Posterior vena cava (tissue), 2 donors: Measurements from ENCODE around the gene KCNJ9. TPM values are rescaled to one million over a fixed set of nuclear protein-coding genes. Genes with fewer than 3 reads are reported as not detected.

Experiments used
- DNase-seq: peaks from one replicate; pipeline ENCODE4 v3.0.0-alpha.2; 2020; ENCODE audit warnings: low spot score
- intact Hi-C, 2 donors: fragments of 100-400 bp; cut with DNase I; formaldehyde crosslinking; loops; one replicate each; pipeline versions ENCODE4 v1.14.1 to v1.14.2; 2022 to 2023
- total RNA-seq, 2 donors: library from RNA; stranded (reverse); fragmentation: NEBNext Ultra II Directional; extraction: Animal tissue kit (Norgen Biotek cat#: 25700); gene quantifications; one replicate each; pipeline ENCODE4 v1.2.1, GENCODE V29; 2021
- donor health status: DM: yes; HTN: yes; CAD: no.
- donor health status: DM: yes; HTN: yes; CAD: no.

Gene KCNJ9
- total RNA-seq, 2 donors from 2014 or later, result not detected

DNA sequence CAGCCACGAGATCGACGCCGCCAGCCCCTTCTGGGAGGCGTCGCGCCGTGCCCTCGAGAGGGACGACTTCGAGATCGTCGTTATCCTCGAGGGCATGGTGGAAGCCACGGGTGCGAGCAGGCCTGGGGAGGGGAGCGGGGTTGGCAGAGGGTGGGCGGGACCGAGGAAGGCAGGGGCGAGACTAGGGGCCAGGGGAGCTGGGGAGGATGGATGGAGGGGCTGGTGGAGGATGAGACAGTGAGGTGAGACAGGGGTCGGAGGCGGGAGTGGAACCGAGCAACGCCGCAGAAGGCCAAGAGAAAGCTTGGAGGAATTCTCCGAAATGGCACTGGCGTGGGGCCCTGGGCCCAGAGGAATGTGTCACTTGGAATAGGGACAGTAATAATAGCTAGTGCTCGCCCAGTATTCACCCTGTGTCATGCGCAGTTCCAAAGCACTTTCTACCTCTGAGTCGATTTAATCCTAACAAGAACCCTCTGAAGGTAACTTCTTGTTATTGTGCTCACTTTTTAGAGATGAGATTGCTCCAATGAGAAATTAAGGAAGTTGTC is 3.5 kb downstream of the KCNJ9 start:
- DNase-seq, result no peak

DNA sequence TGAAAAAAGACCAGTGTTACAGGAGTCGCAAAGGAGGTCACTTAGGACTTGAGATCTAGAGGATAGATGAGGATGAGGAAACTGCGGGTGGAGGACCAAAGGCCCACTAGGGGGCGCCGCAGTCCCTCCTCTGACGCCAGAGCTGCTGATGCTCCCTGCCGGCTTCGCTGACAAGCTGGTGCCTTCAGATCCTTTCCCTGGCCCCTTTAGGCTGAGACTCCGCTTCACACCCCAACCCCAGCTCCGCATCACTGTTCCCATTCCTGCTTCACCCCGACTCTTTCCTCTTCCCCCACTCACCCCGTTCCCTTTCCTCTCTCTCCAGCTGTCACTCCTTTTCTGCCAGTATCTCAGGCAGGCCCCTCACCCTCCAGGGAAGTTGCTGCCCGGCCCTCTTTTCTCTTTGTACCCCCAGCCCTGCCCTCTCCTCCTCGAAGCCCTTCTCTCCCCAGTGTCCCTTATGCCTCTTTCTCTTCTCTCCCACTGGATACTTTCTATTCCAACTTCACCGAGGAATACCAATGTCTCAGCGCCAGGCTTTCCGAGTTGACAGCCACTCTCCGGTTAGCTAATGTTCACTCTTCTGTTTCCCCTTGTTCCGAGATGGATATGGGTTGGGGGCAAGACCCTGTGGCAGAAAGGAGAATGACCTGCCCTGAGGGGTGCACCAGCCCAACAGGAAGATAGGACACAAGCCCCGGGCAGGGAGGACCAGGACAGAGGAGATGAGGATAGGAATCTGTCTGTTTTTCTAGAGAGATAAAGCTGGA is 4.5 kb downstream of the KCNJ9 start:
- intact Hi-C loops, result no loop called here
- peak; percentile 95 for DNase-seq

More for the DNA sequence above, 3.5 kb downstream of the KCNJ9 start:
- intact Hi-C loops, result no loop called here

GRCh38 chr1:160086456-160086892 is 5.1 kb downstream of the KCNJ9 start:
- intact Hi-C loops, result no loop called here
- DNase-seq, result no peak

GRCh38 chr1:160087118-160087662 is 5.9 kb downstream of the KCNJ9 start:
- DNase-seq, result no peak
- intact Hi-C loops, result no loop called here

DNA sequence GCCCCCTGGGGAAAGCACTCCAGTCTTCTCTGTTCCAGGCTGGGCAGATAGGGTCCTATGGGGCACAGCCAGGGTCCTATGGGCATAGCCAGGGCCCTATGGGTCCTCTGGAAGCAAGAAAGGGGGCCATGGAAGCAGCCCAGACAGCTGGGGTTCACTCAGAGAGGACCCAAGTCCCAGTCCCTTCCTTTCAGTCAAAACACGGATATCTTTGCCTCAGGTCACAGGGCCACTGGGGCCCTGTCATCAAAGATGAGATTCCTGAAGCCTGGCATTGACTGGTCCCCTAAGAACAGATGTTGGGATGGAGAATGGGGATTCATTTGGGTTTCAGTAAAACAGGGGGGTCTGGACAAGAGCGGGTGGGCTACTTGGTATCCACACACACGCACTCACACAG is 8.5 kb downstream of the KCNJ9 start:
- no peak for DNase-seq
- intact Hi-C loops, result no loop called here

DNA sequence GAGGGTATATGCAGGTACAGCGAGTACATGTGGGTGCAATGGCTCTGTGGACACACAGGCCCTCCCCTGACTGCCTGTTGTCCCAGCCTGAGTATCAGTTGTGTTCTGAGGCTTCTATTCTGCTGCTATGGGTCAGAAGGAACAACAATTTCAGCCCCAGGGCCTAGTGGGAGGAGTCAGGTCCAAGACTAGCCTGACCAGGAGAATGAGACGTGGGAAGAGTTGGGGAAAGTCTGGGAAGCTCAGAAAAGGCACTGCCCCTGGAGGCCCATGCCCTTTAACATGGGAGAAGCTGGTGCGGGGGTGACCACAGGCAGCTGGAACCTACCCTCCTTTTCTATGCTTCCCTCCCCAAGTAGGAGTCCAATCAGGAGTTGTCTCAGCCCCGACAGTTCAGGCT is 9.4 kb downstream of the KCNJ9 start:
- DNase-seq, result no peak
- intact Hi-C loops, result no loop called here

GRCh38 chr1:160091666-160092223 is 10.4 kb downstream of the KCNJ9 start:
- DNase-seq, result no peak
- intact Hi-C loops, result no loop called here

GRCh38 chr1:160092366-160093068 is 11.2 kb downstream of the KCNJ9 start:
- DNase-seq, result no peak
- intact Hi-C loops, result no loop called here

- no peak for DNase-seq
- intact Hi-C loops, result no loop called here
Observed at GRCh38 chr1:160093069-160093395, 11.7 kb downstream of the KCNJ9 start.

DNA sequence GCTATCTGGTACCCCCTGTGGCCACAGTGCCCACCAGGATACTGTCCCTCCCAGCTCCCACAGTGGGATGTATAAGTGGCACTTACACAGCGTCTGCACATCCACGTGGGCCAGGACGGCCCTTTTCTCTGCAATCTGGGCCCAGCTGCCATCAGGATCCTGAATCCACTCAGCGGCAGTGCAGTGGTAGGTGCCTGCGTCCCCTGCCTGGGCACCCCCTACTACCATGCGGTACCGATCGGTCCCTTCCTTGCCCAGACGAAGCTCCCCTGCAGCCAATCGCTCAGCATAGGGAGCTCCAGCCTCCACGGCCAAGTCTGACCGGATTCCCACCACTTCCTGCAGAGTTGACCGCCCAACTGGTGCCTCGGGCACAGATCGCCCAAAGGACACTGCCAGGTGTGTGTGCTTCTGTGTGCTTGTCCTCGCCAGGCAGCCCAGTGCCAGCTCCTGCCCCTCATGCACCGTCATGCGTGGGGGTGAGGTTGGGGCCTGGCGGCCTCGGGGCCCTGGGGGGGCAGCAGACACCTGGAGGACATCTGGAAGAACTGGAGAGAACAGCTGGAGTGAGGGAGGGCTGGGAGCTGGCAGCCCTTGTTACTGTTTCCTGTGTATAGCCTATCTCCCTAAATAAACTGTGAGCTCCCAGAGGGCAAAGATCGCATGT is 12.4 kb downstream of the KCNJ9 start:
- intact Hi-C loops, result no loop called here
- DNase-seq, result no peak

- DNase-seq, result no peak
- intact Hi-C loops, result no loop called here
Observed at GRCh38 chr1:160094291-160094625, 12.9 kb downstream of the KCNJ9 start.

DNA sequence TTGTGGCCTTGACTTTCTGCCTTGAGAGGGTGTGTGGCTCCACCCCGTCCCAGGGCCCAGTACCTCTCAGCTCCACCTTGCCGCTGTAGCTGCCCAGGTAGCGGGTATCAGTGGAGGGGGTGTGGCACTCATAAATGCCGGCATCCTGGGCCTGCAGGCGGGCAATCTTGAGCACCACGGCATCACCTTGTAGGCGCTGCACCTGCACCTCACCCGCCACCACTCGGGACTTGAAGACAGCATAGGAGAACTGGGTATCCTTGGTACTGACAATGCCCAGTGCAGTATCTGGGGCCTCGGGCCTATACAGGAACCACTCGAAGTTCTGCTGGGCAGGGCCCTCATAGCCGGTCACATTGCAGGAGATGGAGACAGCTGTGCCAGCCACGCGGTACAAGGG is 13.5 kb downstream of the KCNJ9 start:
- DNase-seq, result no peak
- intact Hi-C loops, result no loop called here

DNA sequence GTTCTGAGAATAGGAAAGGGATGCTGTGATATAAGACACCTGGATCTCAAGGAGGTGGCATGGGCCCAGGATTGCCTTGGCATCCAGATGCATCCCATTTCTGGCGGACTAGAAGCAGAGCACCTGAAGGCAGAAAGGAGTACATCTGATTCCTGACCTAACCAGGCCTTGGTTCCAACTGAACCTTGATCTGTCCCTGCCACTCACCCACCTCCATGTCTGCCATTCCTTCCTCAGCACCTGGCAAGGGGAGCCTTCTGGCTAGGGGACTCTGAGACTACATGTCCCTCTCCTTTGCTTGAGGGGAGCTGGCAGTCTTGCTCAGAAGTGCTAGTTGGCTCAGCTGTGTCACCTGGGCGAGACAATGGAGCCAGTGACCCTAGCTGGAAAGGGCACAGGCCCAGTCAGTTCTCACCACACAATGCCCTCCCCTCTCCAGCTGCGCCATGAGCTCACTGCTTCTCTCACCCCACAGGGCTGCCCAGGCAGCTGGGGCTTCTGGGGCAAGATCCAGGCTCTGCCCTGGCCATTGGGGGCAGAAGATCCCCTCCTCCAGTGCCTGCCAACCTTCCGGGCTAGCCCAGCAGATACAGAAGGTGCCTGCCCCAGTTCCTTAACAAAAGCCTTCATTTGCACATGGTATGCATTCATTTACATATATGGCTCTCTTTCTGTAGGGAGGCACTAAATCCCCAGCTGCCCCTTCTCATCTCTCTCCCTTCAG is 14.2 kb downstream of the KCNJ9 start:
- intact Hi-C loops, result no loop called here
- DNase-seq, result no peak

GRCh38 chr1:160096274-160097116 is 15.2 kb downstream of the KCNJ9 start:
- DNase-seq, result no peak
- intact Hi-C loops, result no loop called here

- DNase-seq, result no peak
- intact Hi-C loops, result no loop called here
Observed at GRCh38 chr1:160097151-160097910, 16.0 kb downstream of the KCNJ9 start.

GRCh38 chr1:160097911-160098851 is 16.8 kb downstream of the KCNJ9 start, which contains the start of gene IGSF8:
TSS of gene IGSF8 (minus strand) at chr1:160098619. CDS start at chr1:160098472, 147 bp downstream.
- DNase-seq, result peak; percentile 97
- intact Hi-C loops, result no loop called here
